GM21528 (cell line): ENCODE data around the gene CYP19A1.

ENCODE experiments used
- ATAC-seq: cut with Tn5 transposase; IDR thresholded peaks from one replicate; pipeline ENCODE4 v1.9.1; 2021; ENCODE audit warnings: mild to moderate bottlenecking, moderate library complexity; ENCODE audit not compliant: unreplicated experiment, low FRiP score

Gene CYP19A1

DNA sequence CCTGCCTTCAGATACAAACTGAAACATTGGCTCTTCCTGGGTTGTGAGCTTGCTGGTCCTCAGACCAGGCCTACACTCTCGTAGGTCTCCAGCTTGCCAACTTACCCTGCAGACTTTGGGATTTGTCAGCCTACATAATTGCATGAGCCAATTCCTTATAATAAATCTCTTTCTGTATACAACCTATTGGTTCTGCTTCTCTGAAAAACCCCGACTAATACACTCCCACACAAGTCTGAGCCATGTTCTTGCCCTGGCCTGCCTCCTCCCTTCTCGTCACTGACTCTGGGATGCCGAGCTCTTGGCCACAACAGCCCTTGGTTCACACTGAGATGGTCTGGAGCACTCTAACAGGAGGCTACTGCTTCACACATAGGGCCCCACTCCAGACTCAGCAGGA lies 9.5 kb downstream of the CYP19A1 start:
- ATAC-seq = no peak

DNA sequence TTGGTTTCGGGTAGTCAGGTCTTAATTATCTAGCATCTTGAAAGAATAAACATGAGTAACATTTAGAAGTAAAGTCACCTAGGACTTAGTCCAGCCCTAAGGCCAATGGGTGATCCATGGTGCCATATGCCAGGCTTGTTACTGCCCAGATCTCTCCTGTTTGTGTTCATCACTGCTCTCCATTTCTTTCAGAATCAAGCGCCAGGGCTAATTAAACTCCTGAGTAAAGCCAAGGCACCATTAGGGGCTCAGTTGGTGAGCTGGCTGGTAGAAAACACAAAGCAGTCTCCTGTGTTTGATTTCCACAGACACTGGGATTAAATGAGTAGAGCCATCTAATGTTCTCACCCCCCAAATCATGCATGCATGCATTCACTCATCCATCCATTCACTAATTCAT lies 11.3 kb downstream of the CYP19A1 start:
- ATAC-seq = no peak

DNA sequence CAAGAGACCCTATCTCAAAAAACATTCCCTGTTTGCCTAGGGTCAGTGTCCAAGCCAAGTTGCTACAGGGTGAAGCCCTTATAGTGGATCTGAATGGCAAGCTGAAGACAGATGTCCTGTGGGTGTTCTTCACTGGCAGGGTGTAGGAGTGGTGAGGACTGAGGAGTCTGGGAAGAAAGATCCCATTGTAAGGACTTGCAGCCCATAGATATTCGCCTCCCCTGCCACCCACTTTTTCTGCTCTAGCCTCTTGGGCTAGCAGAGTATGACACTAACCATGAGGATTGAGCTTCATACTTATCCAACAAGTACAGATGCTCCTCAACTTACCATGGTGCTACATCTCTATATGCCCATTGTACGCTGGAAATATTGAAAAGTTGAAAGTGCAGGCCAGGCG lies 13.2 kb downstream of the CYP19A1 start:
- no peak for ATAC-seq

DNA sequence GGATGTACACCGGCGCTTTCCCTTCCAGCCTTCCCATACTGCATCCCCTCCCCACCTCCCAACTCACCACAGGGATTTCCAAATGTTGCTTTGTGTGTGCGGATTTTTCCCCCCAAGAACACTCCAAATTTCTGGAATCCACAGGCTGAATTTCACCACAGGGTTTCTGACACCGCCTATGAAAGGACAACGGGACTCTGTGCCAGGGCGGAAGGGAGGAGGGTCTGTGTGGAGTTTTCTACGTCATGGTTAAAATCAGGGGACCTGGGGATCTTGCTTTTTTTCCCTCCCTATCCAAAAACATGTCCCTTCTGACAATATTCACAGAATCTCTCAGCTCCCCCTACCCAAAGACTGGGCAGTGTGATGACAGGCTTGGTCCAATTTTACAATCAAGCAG lies 14.6 kb downstream of the CYP19A1 start:
- no peak for ATAC-seq

DNA sequence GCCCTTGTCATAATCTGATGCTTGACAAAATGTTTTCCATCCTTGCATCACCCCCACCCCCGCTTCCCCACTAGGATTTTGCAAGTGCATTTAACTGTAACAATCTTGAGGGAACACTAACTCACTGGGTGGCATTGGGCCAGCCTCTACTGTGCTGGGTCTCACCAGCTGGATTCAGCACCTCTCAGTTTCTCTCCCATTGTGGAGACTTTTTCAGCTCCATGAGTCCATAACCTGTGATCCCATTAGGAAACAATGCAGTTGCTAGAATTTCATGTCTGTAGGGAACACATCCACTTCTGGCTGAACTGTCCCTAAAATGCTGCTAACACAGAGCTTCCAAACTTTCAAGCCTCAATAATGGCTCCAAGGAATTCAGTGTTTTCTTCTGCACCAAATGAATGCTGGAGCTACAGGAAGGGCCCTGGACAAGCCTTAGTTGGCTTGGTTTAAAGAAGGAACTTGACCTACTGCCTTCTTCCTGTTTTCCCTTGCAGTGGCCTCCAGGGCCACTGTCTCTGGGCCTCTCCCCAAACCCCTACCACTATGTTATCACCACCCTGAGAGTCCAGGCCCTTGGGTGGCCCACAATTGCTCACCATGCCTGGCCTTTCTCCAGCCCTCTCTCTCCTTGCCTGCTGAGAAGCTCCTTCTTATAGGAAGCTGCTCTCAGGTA lies 15.6 kb downstream of the CYP19A1 start:
- no peak for ATAC-seq

DNA sequence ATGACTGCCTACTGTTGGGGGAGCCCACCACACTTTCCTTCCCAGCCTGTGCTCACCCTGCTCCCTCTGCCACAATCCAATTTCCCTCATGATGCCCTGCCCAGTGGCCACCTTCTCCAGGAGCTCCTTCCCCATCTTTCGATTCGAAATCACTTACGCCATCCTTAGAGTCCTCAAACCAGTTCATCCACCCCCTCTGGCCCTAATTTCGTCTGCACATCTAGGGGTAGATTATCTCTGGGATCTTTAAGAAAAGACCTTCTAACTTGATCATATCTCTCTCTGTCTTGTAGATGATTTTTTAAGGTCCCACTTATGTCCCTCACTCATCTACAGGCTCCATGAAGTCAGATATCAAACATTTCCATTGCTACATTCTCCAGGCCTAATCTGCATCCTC lies 17.1 kb downstream of the CYP19A1 start:
- ATAC-seq = no peak

DNA sequence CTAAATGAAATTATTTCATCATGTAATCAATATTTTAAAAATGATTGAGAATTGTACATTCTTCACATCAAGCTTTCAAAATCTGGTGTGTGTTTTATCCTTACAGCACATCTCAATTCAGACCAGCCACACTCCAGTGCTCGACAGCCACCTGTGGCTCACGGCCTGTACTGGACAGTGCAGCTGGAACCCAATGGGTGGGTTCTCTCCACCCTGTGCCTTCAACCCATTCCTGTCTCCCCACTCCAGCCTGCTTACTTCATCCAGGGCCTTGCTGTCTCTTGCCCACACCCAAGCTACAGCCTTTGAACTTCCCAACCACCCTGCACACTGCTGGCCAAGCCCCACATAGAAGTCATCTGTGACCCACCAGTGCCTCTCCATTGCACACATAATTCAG lies 17.6 kb downstream of the CYP19A1 start:
- ATAC-seq = no peak

DNA sequence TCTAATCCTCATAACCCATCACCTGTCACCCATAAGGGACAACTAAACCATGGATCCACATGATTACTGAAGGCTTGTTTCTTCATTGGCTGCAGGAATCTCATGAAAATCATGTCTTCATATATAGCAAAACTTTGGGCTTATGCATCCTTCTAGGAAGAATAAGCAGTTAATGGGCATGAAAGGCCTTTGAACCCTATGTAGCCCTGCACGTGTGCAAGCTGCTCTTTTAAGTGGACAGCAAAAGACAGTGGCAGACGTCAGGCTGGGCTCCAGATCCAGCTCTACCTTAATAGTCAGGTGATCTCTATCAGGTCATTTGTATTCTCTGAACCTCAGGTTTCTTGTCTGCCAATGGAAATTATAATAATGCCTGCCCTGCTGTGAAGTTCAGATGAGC lies 18.9 kb downstream of the CYP19A1 start:
- no peak for ATAC-seq

DNA sequence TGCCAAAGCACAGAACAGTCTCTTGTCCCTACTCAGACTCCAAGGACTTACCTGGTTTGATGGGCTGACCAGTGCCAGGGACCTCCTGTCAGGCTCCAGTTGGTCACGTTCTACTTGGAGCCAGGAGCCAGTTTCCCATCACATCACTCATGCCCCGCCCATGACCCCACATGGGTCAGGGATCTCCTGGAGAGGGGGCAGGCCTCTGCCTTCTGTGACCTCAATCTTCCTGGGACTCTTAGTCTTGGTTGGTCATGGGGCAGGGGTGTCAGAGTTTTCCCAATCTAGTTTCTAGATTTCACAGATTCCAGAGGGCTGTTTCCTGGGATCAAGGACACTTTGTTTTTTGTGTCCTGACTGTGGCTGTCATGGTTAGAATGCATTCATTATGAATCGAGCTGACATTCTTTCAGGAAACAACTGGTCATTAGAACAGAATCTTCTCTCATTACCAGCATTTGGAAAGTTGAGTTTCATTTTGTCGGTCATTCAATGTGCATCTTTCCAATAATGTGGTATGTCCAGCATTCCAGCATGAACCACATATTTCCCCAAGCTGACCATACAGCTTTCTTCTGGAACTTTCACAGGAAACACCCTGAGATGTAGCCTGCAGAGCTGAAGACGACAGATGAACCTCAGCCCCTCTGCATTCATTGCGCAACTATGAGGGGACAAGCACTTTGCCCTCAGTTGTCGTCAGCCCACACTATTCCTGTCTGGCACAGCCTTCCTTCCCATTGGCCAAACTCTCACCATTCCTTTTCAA lies 19.8 kb downstream of the CYP19A1 start:
- no peak for ATAC-seq

DNA sequence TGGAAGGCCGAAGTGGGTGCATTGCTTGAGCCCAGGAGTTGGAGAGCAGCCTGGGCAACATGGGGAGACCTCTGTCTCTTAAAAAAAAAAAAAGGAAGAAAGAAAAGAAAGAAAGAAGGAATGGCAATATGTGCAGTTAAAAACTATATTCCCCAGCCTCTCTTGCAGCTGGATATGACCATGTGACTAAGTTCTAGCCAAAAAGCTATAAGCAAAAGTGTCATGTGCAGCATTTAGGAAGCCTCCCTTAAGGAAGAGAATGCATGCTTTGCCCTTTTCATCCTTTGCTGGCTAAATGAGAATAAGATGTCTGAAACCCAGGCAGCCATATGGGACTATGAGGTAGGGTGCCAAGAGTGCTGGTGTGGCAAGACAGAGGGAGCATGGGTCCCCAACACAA lies 21.8 kb downstream of the CYP19A1 start:
- no peak for ATAC-seq

DNA sequence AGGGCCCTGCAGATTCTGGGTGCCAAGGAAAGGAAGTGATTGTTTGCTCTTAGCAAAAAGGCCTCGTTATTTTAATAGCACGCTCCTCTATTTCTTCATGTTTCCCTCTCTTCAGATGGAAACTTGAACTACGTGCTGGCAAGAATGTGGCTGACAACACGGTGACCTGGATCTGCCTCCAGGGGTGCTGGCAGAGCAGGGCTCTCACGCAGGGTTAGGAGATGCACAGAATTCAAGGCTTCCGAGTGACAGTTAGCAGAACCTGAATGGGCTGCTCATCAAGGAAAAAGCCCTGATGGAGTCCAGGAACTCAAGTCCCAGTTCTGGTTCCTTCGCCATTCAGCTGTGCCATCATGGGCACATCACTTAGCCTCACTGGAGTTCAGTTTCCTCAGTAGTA lies 22.7 kb downstream of the CYP19A1 start:
- no peak for ATAC-seq

DNA sequence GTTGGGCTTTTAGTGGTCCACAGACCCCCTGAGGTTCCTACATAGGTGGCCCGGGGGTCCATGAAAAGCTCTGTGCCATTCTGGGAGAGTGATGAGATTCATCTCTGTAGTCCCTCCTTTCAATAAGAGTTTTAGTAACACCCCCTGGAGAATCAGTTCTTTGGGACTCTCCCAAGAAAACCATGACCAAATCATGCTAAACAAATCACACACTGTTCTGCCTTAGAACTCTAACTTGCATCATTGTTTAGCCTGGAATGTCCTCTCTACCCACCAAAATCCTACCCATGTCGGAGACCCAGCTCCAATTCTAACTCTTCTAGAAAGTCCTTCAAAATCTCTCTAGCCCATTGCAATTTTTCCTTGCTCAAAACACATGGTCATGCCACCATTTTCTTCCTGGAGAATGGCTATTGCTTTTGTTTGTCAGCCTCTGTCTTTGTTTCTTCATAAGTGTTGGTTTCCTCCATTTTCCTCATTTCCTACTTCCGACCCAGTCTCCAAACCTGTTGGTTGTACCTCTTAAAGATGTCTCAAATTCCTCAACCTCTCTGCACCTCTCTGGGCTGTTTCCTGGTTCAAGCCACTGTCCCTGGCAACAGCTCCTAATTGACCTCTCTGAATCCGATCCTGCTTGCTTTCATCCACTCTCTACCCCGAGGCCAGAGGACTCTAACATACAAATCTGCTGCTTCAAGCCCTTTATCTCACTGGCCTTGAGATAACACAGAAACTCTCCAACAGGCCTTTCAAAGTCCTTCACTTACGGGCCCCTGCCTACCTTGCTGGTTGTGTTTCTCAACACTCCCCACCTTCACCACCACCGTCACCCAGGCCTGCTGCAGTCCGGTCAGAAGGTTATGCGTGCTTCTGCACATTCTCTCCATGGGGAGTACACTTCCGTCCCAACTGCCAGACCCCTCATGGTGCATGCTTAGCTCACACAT lies 23.7 kb downstream of the CYP19A1 start:
- ATAC-seq = no peak

DNA sequence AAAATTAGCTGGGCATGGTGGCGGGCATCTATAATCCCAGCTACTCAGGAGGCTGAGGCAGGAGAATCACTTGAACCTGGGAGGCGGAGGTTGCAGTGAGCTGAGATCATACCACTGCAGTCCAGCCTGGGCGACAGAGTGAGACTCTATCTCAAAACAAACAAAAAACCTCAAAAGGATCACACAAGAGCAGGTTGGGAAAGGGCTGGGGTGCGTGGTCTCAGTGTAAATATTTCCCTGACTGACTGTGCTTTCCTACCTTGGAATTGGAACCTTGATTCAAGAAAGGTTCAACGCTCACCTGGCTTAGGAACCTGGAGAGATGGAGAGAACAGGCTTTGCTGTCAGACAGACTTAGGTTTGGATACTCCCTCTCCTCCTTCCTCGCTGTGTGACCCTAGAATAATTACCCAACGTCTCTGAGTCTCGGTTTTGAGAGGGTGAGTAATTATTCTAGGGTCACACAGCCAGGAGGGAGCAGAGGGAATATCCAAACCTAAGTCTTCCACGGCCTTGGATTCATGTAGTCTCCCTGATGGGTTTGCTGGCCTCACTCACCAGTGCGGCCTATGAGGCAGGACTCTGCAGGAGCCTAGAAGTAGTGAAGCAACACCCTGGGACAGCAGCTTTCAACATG lies 24.6 kb downstream of the CYP19A1 start:
- no peak for ATAC-seq

DNA sequence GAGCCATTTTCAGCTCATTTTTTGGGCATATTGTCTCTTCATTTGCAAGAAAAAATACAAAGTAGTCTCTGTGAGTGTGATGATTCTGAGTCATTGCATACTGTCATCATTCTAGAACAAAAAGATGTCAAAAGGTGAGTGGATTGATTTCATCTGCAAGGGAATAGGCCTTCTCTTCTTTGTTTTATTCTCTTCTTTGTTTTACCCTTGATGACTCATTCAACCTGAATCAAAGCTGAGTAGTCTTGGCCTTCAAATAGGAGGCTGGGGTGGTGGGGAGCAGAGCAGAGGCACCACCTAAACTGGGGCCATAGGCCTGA lies 25.4 kb downstream of the CYP19A1 start:
- no peak for ATAC-seq

DNA sequence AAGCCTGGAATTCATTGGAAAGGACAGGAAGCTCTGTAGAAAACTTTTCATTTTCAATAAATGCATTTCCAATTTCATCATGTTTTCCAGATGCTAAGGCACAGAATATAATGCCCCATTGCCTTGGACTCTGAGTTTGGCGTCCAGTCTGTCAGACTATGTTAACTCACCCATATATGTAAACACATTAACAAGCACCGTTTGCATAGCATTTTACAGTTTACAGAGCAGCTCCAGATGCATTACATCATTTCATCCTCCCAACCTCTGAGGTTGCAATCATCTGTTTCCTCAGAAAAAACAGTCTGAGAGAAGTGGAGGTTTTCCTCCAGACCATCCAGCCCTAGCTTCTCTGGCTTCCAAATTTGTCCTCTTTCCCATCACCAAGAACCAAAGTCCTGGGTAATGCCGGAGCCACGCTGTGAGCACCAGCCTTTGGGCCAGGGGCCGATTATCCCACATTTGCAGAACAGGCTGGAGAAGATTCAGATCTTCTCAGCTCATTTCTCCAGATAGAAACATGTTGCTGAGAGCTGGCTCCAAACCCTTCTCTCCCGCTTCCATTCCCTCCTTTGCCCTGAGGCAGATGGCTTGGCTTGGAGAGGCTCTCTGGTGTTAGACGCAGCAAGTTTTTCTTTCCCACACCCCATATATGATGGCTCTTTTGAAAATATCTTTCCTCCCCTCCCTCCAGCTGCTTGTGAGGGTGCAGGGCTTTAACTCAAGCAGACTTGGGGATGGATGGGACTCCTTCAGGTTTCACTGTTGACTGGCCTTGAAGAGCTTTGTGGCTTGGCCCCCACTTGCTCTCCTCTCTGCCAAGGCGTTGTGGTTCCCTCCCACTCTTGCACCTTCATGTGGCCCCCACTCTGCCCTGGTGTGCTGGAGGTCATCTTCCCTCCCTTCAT lies 26.0 kb downstream of the CYP19A1 start:
- ATAC-seq = no peak

DNA sequence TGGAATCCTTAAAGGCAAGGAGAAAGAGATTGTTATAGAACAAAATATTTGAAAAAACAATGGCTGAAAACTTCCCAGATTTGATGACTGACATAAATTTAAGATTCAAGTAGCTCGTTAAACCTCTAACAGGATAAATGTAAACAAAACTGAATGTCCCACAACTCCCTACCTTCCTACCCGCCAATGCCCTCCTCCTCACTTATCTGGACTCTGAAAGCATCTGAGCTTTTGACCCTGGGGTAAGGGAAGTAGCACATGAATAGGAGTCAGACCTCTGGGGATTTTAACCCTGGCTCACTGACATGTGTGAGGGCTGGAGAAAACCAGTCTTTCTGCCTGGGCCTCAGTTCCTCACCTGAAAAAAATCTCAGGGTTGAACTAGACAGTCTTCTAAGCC lies 26.9 kb downstream of the CYP19A1 start:
- ATAC-seq = no peak

DNA sequence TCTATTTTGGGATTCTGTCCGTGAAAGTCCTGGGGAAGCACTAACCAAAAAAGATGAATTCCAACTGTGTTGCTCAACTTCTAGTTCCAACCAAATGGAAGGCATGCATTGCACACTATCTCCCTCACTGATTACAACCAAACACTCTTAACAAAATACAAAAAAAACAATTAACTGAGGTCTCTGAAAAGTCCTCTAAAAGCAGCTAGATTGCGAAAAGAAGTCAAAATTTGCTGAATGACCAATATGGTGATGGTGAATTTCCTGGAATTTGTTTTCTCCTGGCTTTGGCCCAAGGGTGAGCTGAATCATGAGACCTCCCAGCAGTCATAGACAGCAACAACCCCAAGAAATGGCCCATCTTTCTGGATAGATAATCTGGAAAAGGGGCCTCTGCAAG lies 28.3 kb downstream of the CYP19A1 start:
- ATAC-seq = no peak

DNA sequence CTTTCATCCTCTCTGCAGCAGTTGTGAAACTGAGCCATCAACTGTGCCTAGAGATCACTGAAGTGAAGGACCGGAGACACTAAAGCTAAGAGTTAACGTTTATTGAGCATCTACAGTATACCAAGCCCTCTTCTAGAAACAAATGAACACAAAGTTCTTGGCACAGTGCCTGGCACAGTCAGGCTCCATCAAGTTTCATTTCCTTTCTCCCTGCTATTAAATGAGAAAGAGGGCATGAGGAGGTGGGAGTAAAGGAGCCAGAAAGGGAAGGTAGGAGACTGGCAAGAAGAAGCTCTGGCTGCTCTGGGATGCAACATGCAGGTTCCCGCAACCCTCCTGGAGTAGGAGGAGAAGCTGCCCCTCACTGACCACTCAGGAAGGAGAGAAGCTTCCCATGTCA lies 30.6 kb downstream of the CYP19A1 start:
- no peak for ATAC-seq

DNA sequence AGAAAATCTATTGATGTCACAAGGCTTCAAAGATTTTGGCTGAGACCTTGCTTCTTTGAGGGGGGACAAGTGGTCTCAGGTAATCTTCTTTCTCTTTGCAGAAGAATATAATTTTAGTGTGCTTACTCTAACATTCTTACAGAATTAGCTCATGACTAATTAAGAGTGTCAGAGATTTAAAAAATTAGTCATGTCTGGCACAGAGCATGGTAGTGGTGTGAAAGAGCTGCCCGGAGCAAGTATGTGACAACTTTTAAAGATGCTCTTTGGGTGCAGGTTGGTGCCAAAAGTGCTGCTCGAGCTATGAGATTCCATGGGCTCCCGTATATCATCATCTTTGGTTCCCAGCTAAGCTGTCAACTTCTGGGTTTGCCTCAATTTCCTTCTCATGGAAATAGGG lies 31.1 kb downstream of the CYP19A1 start:
- no peak for ATAC-seq

DNA sequence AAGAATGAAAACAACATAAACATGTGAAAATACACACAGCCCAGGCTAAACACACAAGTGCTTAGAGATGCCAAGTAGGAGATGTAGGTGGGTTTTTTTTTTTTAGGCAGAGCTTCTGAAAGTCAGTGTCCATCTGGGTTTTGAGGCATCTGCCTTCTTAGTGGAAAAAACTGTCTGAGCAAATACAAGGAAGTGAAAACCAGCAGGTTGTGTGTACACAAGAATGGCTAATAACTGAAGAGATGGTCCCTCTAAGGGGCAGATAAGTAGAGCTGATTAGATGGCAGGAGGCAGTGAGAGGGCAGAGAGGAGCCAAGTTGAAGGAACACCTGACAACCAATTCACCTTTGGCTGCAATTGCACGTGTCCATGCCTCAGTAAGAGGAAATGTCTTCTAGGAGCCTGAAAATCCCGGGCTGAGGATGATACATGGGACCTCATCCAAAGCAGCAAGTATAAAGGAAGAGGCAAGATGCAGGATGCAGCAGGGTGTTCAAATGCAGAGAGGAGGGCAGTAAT lies 34.9 kb downstream of the CYP19A1 start:
- no peak for ATAC-seq
